HCT116 (cell line): Measurements from ENCODE around the gene DDX50. TPM values are rescaled to one million over a fixed set of nuclear protein-coding genes. Genes with fewer than 3 reads are reported as not detected.

Experiments
- ATAC-seq: fragments of 200-7000 bp; cut with Tn5 transposase; 2 replicates; pipeline ENCODE4 v1.9.1; 2020; ENCODE audit warnings: mild to moderate bottlenecking, moderate library complexity
- BruUV-seq: library from RNA; stranded (reverse); fragments of 400-500 nt; replicated peaks from 2 replicates; lab custom pipeline; 2021; lab: Mats Ljungman, UMichigan
- CTCF ChIA-PET: fragments of 300-600 bp; sonication (Branson Sonifier 250); formaldehyde crosslinking; loops from one replicate; lab custom pipeline; 2021; ENCODE audit warnings: antibody characterized with exemption; lab: Charles Lee
- POLR2A ChIA-PET: fragments of 300-600, 350-600 bp; sonication (Branson Sonifier 250); formaldehyde crosslinking; loops from one replicate; lab custom pipeline; 2021; ENCODE audit warnings: antibody characterized with exemption; lab: Charles Lee
- RAD21 ChIA-PET, 2 experiments: fragments of 300-600 bp; sonication (Branson Sonifier 250); formaldehyde crosslinking; loops; one replicate each; lab custom pipeline; 2023; ENCODE audit warnings: low total read pairs in 2 of 2; ENCODE audit not compliant: uncharacterized antibody in 2 of 2, unreplicated experiment in 2 of 2, low non-redundant PET in 1 of 2; lab: Charles Lee
- DNase-seq: peaks from one replicate; pipeline ENCODE4 v3.0.0-alpha.2; 2010; ENCODE audit warnings: low read depth, low spot score
- H2AFZ ChIP-seq: fragments of 200-600 bp; shearing (Covaris generic), sonication (generic); 2 replicates; pipeline ENCODE4 v1.6.1; 2017; ENCODE audit warnings: low read depth, mixed run types, mixed read lengths, antibody characterized with exemption, low read length; ENCODE audit not compliant: poor library complexity, severe bottlenecking
- H3K27ac ChIP-seq: 2 replicates; pipeline ENCODE4 v1.5.1; 2012; ENCODE audit warnings: low read depth, low read length
- H3K27me3 ChIP-seq: fragments of 200-600 bp; sonication (generic); 2 replicates; pipeline ENCODE4 v1.6.1; 2016; ENCODE audit warnings: mixed run types, low read length, mixed read lengths; ENCODE audit not compliant: insufficient read depth
- H3K36me3 ChIP-seq, 2 experiments: fragments of 200-500 bp in 1 of 2; fragments of 200-600 bp in 1 of 2; sonication (Bioruptor generic) in 1 of 2; sonication (generic) in 1 of 2; 2 replicates each; pipeline versions ENCODE4 v1.5.1 to v1.6.1; 2014 to 2016; ENCODE audit warnings: low read length in 2 of 2, inconsistent platforms in 1 of 2, mixed read lengths in 1 of 2, mixed run types in 1 of 2; ENCODE audit not compliant: insufficient read depth in 2 of 2, control insufficient read depth in 1 of 2
- H3K4me1 ChIP-seq, 2 experiments: fragments of 200-600 bp in 1 of 2; sonication (generic) in 1 of 2; 2 replicates each; pipeline versions ENCODE4 v1.5.1 to v1.6.1; 2012 to 2017; ENCODE audit warnings: low read length in 2 of 2, inconsistent platforms in 1 of 2, mild to moderate bottlenecking in 1 of 2, mixed read lengths in 1 of 2, mixed run types in 1 of 2, moderate library complexity in 1 of 2; ENCODE audit not compliant: insufficient read depth in 2 of 2, control insufficient read depth in 1 of 2
- H3K4me2 ChIP-seq: fragments of 200-600 bp; sonication (generic); 2 replicates; pipeline ENCODE4 v1.6.1; 2017; ENCODE audit warnings: mixed run types, low read length, mixed read lengths
- H3K4me3 ChIP-seq, 2 experiments: fragments of 200-600 bp in 1 of 2; sonication (generic) in 1 of 2; replicated peaks in 1 of 2; 2 replicates each; pipeline ENCODE4 v1.5.1; 2011 to 2016; ENCODE audit warnings: low read length in 2 of 2, control low read depth in 1 of 2, low read depth in 1 of 2, mild to moderate bottlenecking in 1 of 2, mixed read lengths in 1 of 2, mixed run types in 1 of 2
- H3K79me2 ChIP-seq: fragments of 200-600 bp; sonication (generic); 2 replicates; pipeline ENCODE4 v1.6.1; 2017; ENCODE audit warnings: mild to moderate bottlenecking, mixed run types, low read length, moderate library complexity, mixed read lengths; ENCODE audit not compliant: insufficient read depth
- H3K9ac ChIP-seq: fragments of 200-600 bp; sonication (generic); 2 replicates; pipeline ENCODE4 v1.6.1; 2016; ENCODE audit warnings: low read length, mixed read lengths
- H3K9me2 ChIP-seq: fragments of 200-600 bp; sonication (generic), shearing (Covaris generic); 2 replicates; pipeline ENCODE4 v1.6.1; 2017; ENCODE audit warnings: mixed run types, mild to moderate bottlenecking, moderate library complexity; ENCODE audit not compliant: insufficient read depth
- H3K9me3 ChIP-seq, 2 experiments: fragments of 200-500 bp in 1 of 2; fragments of 200-600 bp in 1 of 2; sonication (Bioruptor generic) in 1 of 2; sonication (generic) in 1 of 2; 2 replicates each; pipeline ENCODE4 v1.6.1; 2014 to 2017; ENCODE audit warnings: low read length in 2 of 2, mixed read lengths in 2 of 2, inconsistent platforms in 1 of 2, low read depth in 1 of 2, mild to moderate bottlenecking in 1 of 2, mixed run types in 1 of 2, moderate library complexity in 1 of 2; ENCODE audit not compliant: control insufficient read depth in 1 of 2, insufficient read depth in 1 of 2
- H4K20me1 ChIP-seq: fragments of 200-600 bp; sonication (generic), shearing (Covaris generic); 2 replicates; pipeline ENCODE4 v1.6.1; 2017; ENCODE audit warnings: mixed run types, mild to moderate bottlenecking, moderate library complexity; ENCODE audit not compliant: insufficient read depth
- CBX3 ChIP-seq: IDR thresholded peaks from 2 replicates; pipeline ENCODE4 v1.6.1; 2012; ENCODE audit warnings: low read depth
- CEBPB ChIP-seq: IDR thresholded peaks from 2 replicates; pipeline ENCODE4 v1.6.1; 2012; ENCODE audit warnings: low read depth
- EGR1 ChIP-seq: IDR thresholded peaks from 2 replicates; pipeline ENCODE4 v1.6.1; 2012; ENCODE audit warnings: low read depth
- ELF1 ChIP-seq: IDR thresholded peaks from 2 replicates; pipeline ENCODE4 v1.6.1; 2012; ENCODE audit warnings: low read depth, borderline replicate concordance
- EZH2 ChIP-seq: fragments of 200-600 bp; sonication (generic); IDR thresholded peaks from 2 replicates; pipeline ENCODE4 v1.6.1; 2017; ENCODE audit warnings: antibody characterized with exemption, mixed run types
- EZH2phosphoT487 ChIP-seq: fragments of 200-600 bp; IDR thresholded peaks from 2 replicates; pipeline ENCODE4 v1.6.1; 2018; ENCODE audit warnings: antibody characterized with exemption, borderline replicate concordance
- FOSL1 ChIP-seq: IDR thresholded peaks from 2 replicates; pipeline ENCODE4 v1.6.1; 2012; ENCODE audit warnings: low read depth
- JUND ChIP-seq: IDR thresholded peaks from 2 replicates; pipeline ENCODE4 v1.6.1; 2012
- MAX ChIP-seq: IDR thresholded peaks from 2 replicates; pipeline ENCODE4 v1.6.1; 2012
- POLR2AphosphoS5 ChIP-seq: IDR thresholded peaks from 2 replicates; pipeline ENCODE4 v1.6.1; 2011; ENCODE audit warnings: mild to moderate bottlenecking, low read depth, low read length, moderate library complexity
- RAD21 ChIP-seq: IDR thresholded peaks from 2 replicates; pipeline ENCODE4 v1.6.1; 2012; ENCODE audit warnings: low read depth, mild to moderate bottlenecking
- REST ChIP-seq: IDR thresholded peaks from 2 replicates; pipeline ENCODE4 v1.6.1; 2012; ENCODE audit warnings: low read depth
- SIN3A ChIP-seq: IDR thresholded peaks from 2 replicates; pipeline ENCODE4 v1.6.1; 2012; ENCODE audit warnings: low read depth
- SP1 ChIP-seq: IDR thresholded peaks from 2 replicates; pipeline ENCODE4 v1.6.1; 2012; ENCODE audit warnings: low read depth
- SRF ChIP-seq: IDR thresholded peaks from 2 replicates; pipeline ENCODE4 v1.6.1; 2012; ENCODE audit warnings: low read depth
- TCF7L2 ChIP-seq: IDR thresholded peaks from 2 replicates; pipeline ENCODE4 v1.7.0; 2011; ENCODE audit warnings: borderline replicate concordance, inconsistent platforms; ENCODE audit not compliant: insufficient read depth, insufficient read length; ENCODE audit errors: extremely low read depth
- YY1 ChIP-seq: IDR thresholded peaks from 2 replicates; pipeline ENCODE4 v1.6.1; 2011; ENCODE audit warnings: low read length, low read depth, moderate library complexity, mild to moderate bottlenecking; ENCODE audit not compliant: insufficient replicate concordance; ENCODE audit errors: extremely low read depth
- ZBTB33 ChIP-seq: IDR thresholded peaks from 2 replicates; pipeline ENCODE4 v1.6.1; 2011; ENCODE audit warnings: mild to moderate bottlenecking, low read length, moderate library complexity; ENCODE audit not compliant: insufficient replicate concordance; ENCODE audit errors: extremely low read depth
- ZFX ChIP-seq: fragments of 450-650 bp; IDR thresholded peaks from 2 replicates; pipeline ENCODE4 v1.6.1; 2017
- ZNF274 ChIP-seq: fragments of 200-500 bp; sonication (Bioruptor generic); IDR thresholded peaks from 2 replicates; pipeline ENCODE4 v1.6.1; 2014; ENCODE audit warnings: mild to moderate bottlenecking, low read depth, low read length, inconsistent platforms
- intact Hi-C: fragments of 100-400 bp; cut with micrococcal nuclease; formaldehyde crosslinking; loops from 2 replicates; pipeline ENCODE4 v1.10.0; 2022
- total RNA-seq: library from RNA; stranded (reverse); gene quantifications from one replicate; pipeline ENCODE4 v1.2.1, GENCODE V29; 2021; ENCODE audit not compliant: unreplicated experiment

DDX50 gene
- total RNA-seq, 1 experiment from 2014 or later = 25.6 TPM

GRCh38 chr10:68988530-68989316 lies 87.6 kb downstream of the DDX50 start, which contains the start of gene KIFBP:
KIFBP (plus strand) TSS chr10:68988803; CDS start chr10:68988833, 30 bp downstream.
- Histone ChIP-seq H4K20me1 (0 out of 2 replicates have a peak, but pooled peaks cover 5% of the 10 kb centered on the region), H3K9me2 (no peaks in the 10 kb centered on the region), H2AFZ (peak within 1 kb of the TSS; percentile 38), H3K79me2 (peaks cover 55% of the 10 kb centered on the region), H3K27me3 (no peaks in the 10 kb centered on the region), H3K27ac (peak within 1 kb of the TSS; percentile 60), H3K4me1 (peaks cover 11 to 23% of the 10 kb centered on the region in 2 experiments), H3K4me3 (peak within 1 kb of the TSS; percentile 80), H3K4me2 (peak within 1 kb of the TSS; percentile 96), H3K9ac (peak within 1 kb of the TSS; percentile 81), H3K36me3 (peaks cover 6 to 8% of the 10 kb centered on the region in 2 experiments; a peak in 2 of 4 replicates), H3K9me3 (no peaks in the 10 kb centered on the region)
- peak; percentile 90 for ATAC-seq
- ChIA-PET POLR2A (interaction anchor here (1.7 kb wide), 1 partner anchor 33 kb away, joined by 4 read pairs; the partner anchor contains the start of gene DDX21), RAD21 (no interaction called here), CTCF (interaction anchor here (1.2 kb wide), 1 partner anchor 404 kb away, joined by 3 read pairs; no protein-coding TSS in a partner anchor)
- DNase-seq = peak; percentile 96
- BruUV-seq = TSS peak; percentile 48
- intact Hi-C loops = no loop called here
- no peak for TF ChIP-seq ZNF274
- TF ChIP-seq YY1 = peak; percentile 79
- TF ChIP-seq FOSL1 = no peak
- TF ChIP-seq ELF1 = no peak
- TF ChIP-seq SRF = no peak
- TF ChIP-seq SP1 = peak; percentile 90
- TF ChIP-seq RAD21 = peak; percentile 38; the same call in 1 of the 2 replicates
- TF ChIP-seq EGR1 = 0 out of 2 replicates have a peak, but pooled peaks have one; percentile 22
- no peak for TF ChIP-seq EZH2phosphoT487
- no peak for TF ChIP-seq JUND
- no peak for TF ChIP-seq CEBPB
- TF ChIP-seq TCF7L2 = no peak
- no peak for TF ChIP-seq REST
- peak; percentile 72; the same call in 1 of the 2 replicates for TF ChIP-seq CBX3
- peak; percentile 94 for TF ChIP-seq POLR2AphosphoS5
- TF ChIP-seq MAX = peak; percentile 76
- peak; percentile 82; the same call in 1 of the 2 replicates for TF ChIP-seq SIN3A
- TF ChIP-seq ZFX = peak; percentile 93
- TF ChIP-seq EZH2 = no peak
- TF ChIP-seq ZBTB33 = no peak
